C4-2B (cell line): Measurements from ENCODE around the gene CABP4.

Experiments used
- H3K27ac ChIP-seq: fragments of 450-650 bp; 2 replicates; pipeline ENCODE4 v1.5.1; 2017
- CTCF ChIP-seq: fragments of 450-650 bp; conservative IDR thresholded peaks from 2 replicates; pipeline ENCODE4 v1.5.1; 2017; ENCODE audit warnings: mild to moderate bottlenecking
- ZFX ChIP-seq: fragments of 450-650 bp; IDR thresholded peaks from 2 replicates; pipeline ENCODE4 v1.6.1; 2017

Gene CABP4

DNA sequence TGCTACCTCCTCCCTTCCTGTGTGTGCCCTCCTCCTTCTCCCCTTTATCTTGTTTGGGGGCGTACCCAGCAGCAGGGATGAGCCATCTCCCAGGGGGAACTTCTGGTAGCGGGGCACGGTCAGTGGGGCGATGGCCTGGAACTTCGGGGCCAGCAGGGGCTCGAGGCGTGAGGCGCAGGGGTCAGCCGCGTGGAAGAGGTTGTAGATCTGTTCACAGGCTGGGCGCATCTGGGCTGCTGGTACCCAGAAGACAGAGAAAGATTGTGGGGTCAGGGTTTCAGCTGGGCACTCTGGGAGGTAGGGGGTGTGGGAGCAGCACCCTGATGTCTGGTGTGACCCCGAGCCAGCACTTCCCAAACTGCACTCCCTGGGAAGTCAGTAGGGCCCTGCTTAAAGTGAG is 41.0 kb downstream of the CABP4 start:
- TF ChIP-seq ZFX (no peak), CTCF (no peak)

DNA sequence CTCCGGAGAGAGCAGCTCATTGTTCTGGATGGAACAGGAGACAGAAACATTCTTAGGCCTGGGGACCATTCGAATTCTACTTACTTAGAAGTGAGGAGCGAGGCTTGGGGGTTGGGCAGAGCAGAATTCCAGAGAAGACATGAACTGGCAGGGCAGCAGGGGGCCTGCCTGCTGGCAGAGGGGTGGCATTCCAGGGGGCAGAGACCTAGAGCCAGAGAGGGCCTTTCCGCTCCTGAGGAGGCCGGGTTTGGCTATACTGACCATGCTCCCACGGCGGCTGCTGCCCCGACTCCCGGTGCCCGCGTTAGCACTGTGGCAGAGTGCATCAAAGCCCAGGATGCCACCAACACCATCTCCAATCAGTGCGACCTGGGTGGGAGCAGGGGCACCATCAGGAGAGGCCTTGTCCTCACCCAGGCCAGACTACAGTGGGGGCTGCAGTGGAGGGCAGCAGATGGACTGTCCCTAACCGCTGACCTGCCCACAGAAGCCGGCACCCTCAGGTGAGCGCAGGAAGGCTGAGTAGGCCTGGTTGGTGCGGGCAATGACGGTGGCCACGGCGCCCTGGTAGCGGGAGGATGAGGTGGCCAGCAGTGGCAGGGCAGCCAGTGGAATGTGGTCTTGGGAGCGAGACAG is 42.6 kb downstream of the CABP4 start:
- no peak overlapping the region for H3K27ac ChIP-seq
- TF ChIP-seq ZFX (no peak), CTCF (no peak)

More for the DNA sequence above, 41.0 kb downstream of the CABP4 start:
- no peak overlapping the region for H3K27ac ChIP-seq

DNA sequence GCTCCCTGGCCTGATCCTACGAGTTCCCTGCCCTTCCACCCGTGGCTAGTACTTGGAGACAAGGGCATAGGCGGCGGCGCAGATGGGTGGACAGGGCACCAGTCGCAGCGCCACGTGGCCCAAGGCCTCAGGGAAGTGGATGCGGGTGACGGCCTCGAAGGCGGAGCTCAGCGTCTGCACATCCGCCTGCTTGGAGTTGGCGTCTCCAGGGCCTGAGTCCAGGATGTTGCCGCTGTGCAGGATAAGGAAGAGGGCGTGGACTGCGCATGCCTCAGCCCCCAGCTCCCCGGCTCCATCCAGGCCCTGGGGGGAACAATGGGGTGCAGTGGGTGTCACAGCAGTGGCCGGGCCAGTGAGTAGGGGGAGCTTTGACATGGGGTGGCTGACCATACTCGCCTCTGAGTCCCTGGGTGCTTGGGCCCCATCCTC is 43.4 kb downstream of the CABP4 start:
- H3K27ac ChIP-seq: no peak overlapping the region
- TF ChIP-seq CTCF: no peak
- TF ChIP-seq ZFX: no peak

- TF ChIP-seq CTCF (no peak), ZFX (no peak)
- no peak overlapping the region for H3K27ac ChIP-seq
Measured at GRCh38 chr11:67499808-67500483, 44.8 kb downstream of the CABP4 start.

- TF ChIP-seq ZFX (no peak), CTCF (no peak)
- no peak overlapping the region for H3K27ac ChIP-seq
Measured at GRCh38 chr11:67500484-67500821, 45.3 kb downstream of the CABP4 start.

- no peak overlapping the region for H3K27ac ChIP-seq
- TF ChIP-seq ZFX: no peak
- no peak for TF ChIP-seq CTCF
Measured at GRCh38 chr11:67500831-67501715, 45.9 kb downstream of the CABP4 start.

- TF ChIP-seq ZFX: no peak
- no peak for TF ChIP-seq CTCF
- H3K27ac ChIP-seq: no peak overlapping the region
Measured at GRCh38 chr11:67501854-67502253, 46.7 kb downstream of the CABP4 start.
